ENCODE measurements around the gene ENOSF1.

Gene ENOSF1

GRCh38 chr18:725646-726045 lies 13.2 kb upstream of the ENOSF1 start:
- Histone ChIP-seq H3K4me3 (ENCODE audit: low read length) (no peak overlapping the region), H3K4me2 (ENCODE audit: low read length) (no peak overlapping the region), H4K20me1 (ENCODE audit: control insufficient read depth, insufficient read depth, low read depth, low read length) (no peaks in the 10 kb centered on the region), H3K9me2 (replicated peaks; ENCODE audit: control insufficient read depth, low read length) (no peaks in the 10 kb centered on the region), H3K4me1 (ENCODE audit: control insufficient read depth, low read length) (no peaks in the 10 kb centered on the region), H3K9me3 (ENCODE audit: control insufficient read depth, insufficient read depth, low read length) (no peaks in the 10 kb centered on the region), H3K27me3 (ENCODE audit: control insufficient read depth, low read length) (no peaks in the 10 kb centered on the region), H3K36me3 (ENCODE audit: control insufficient read depth, low read length) (no peaks in the 10 kb centered on the region), H3K27ac (ENCODE audit: low read depth, low read length) (no peak overlapping the region), H3F3A (ENCODE audit: control insufficient read depth, insufficient read depth) (no peaks in the 10 kb centered on the region), H3K79me2 (ENCODE audit: control insufficient read depth, low read length) (no peaks in the 10 kb centered on the region)
- TF ChIP-seq EZH2phosphoT487 (IDR thresholded peaks at IDR 0.05; ENCODE audit: borderline replicate concordance, low read length) (no peak), CTCF (IDR thresholded peaks at IDR 0.05; ENCODE audit: low read depth, low read length, poor library complexity, severe bottlenecking) (no peak)

- H3K27me3 ChIP-seq (ENCODE audit: control insufficient read depth, low read length) = no peaks in the 10 kb centered on the region
- H4K20me1 ChIP-seq (ENCODE audit: control insufficient read depth, insufficient read depth, low read depth, low read length) = no peaks in the 10 kb centered on the region
- H3F3A ChIP-seq (ENCODE audit: control insufficient read depth, insufficient read depth) = no peaks in the 10 kb centered on the region
- H3K4me1 ChIP-seq (ENCODE audit: control insufficient read depth, low read length) = no peaks in the 10 kb centered on the region
- no peak overlapping the region for H3K4me3 ChIP-seq (ENCODE audit: low read length)
- H3K9me2 ChIP-seq (replicated peaks; ENCODE audit: control insufficient read depth, low read length) = no peaks in the 10 kb centered on the region
- H3K36me3 ChIP-seq (ENCODE audit: control insufficient read depth, low read length) = no peaks in the 10 kb centered on the region
- no peak overlapping the region for H3K4me2 ChIP-seq (ENCODE audit: low read length)
- no peak for TF ChIP-seq CTCF (IDR thresholded peaks at IDR 0.05; ENCODE audit: low read depth, low read length, poor library complexity, severe bottlenecking)
- TF ChIP-seq EZH2phosphoT487 (IDR thresholded peaks at IDR 0.05; ENCODE audit: borderline replicate concordance, low read length) = no peak
- no peak overlapping the region for H3K27ac ChIP-seq (ENCODE audit: low read depth, low read length)
- no peaks in the 10 kb centered on the region for H3K9me3 ChIP-seq (ENCODE audit: control insufficient read depth, insufficient read depth, low read length)
- H3K79me2 ChIP-seq (ENCODE audit: control insufficient read depth, low read length) = no peaks in the 10 kb centered on the region
Observed at GRCh38 chr18:723541-724080, 11.2 kb upstream of the ENOSF1 start.

- Histone ChIP-seq H3K4me1 (ENCODE audit: control insufficient read depth, low read length) (no peaks in the 10 kb centered on the region), H3K9me3 (ENCODE audit: control insufficient read depth, insufficient read depth, low read length) (no peaks in the 10 kb centered on the region), H4K20me1 (ENCODE audit: control insufficient read depth, insufficient read depth, low read depth, low read length) (no peaks in the 10 kb centered on the region), H3K36me3 (ENCODE audit: control insufficient read depth, low read length) (no peaks in the 10 kb centered on the region), H3K79me2 (ENCODE audit: control insufficient read depth, low read length) (peaks cover under 1% of the 10 kb centered on the region), H3K27me3 (ENCODE audit: control insufficient read depth, low read length) (peaks cover 15% of the 10 kb centered on the region; the same call in 1 of the 2 replicates), H3K4me3 (ENCODE audit: low read length) (no peak overlapping the region), H3K4me2 (ENCODE audit: low read length) (no peak overlapping the region), H3K27ac (ENCODE audit: low read depth, low read length) (no peak overlapping the region), H3K9me2 (replicated peaks; ENCODE audit: control insufficient read depth, low read length) (no peaks in the 10 kb centered on the region), H3F3A (ENCODE audit: control insufficient read depth, insufficient read depth) (no peaks in the 10 kb centered on the region)
- TF ChIP-seq EZH2phosphoT487 (IDR thresholded peaks at IDR 0.05; ENCODE audit: borderline replicate concordance, low read length) = no peak
- TF ChIP-seq CTCF (IDR thresholded peaks at IDR 0.05; ENCODE audit: low read depth, low read length, poor library complexity, severe bottlenecking) = no peak
Observed at GRCh38 chr18:717003-717402, 4.6 kb upstream of the ENOSF1 start.

All from DOHH2 (cell line).